Measurements from ENCODE around the gene DOCK3. TPM values are rescaled to one million over a fixed set of nuclear protein-coding genes. Genes with fewer than 3 reads are reported as not detected.

Gene DOCK3
- total and polyA plus RNA-seq, 10 of the 15 experiments (the other 5 are each of a cell fraction or from before 2014, with no cell fraction given), result 0.02 to 0.52 (median 0.04) TPM; not detected in 5

GRCh38 chr3:51044982-51045381, 370.3 kb downstream of the DOCK3 start:
- no peaks in the 10 kb centered on the region for H3K9me3 ChIP-seq (replicated peaks; ENCODE audit: control insufficient read depth, insufficient read depth, low read length)
- H3K4me1 ChIP-seq (ENCODE audit: control insufficient read depth, insufficient read depth, low read length), result no peaks in the 10 kb centered on the region
- ChIA-PET CTCF (interaction anchor here (0.8 kb wide), 1 partner anchor 253 kb away, joined by 3 read pairs; no protein-coding TSS in a partner anchor), SMC1A (ENCODE audit: uncharacterized antibody, unreplicated experiment) (no interaction called here), POLR2A (no interaction called here), RAD21 (ENCODE audit: unreplicated experiment) (no interaction called here)
- no peak overlapping the region for H2AFZ ChIP-seq (ENCODE audit: control insufficient read depth, low read depth, low read length)
- H3K79me2 ChIP-seq (ENCODE audit: control insufficient read depth, insufficient read depth, low read length), result no peaks in the 10 kb centered on the region
- WGBS (ENCODE audit: insufficient coverage, insufficient replicate concordance, low lambda C conversion rate, missing lambda C conversion rate), result 86% methylated on average over 1 of the region's 1 CpG
- no peak overlapping the region for H3K9ac ChIP-seq (ENCODE audit: control insufficient read depth, insufficient read depth, low read length)
- FAIRE-seq (no peak), ATAC-seq (no peak), DNase-seq (ENCODE audit: low read depth, low spot score) (no peak)
- no peaks in the 10 kb centered on the region for H3K36me3 ChIP-seq (ENCODE audit: control insufficient read depth in 2 of 2, insufficient read depth in 2 of 2, low read length in 1 of 2)
- in situ Hi-C loops (cut with MboI), result no loop called here
- no TSS peak for BruUV-seq (replicated peaks)
- H3K27me3 ChIP-seq (replicated peaks in 1 of 2; ENCODE audit: control insufficient read depth in 2 of 2, insufficient read depth in 2 of 2, low read length in 1 of 2), result no peaks in the 10 kb centered on the region
- H3K27ac ChIP-seq (ENCODE audit: control insufficient read depth, insufficient read depth), result no peak overlapping the region
- H4K20me1 ChIP-seq (ENCODE audit: control insufficient read depth, insufficient read depth), result no peaks in the 10 kb centered on the region
- H3K4me3 ChIP-seq, result no peak overlapping the region
- H3K4me2 ChIP-seq (ENCODE audit: control insufficient read depth, insufficient read depth), result no peak overlapping the region
- TF ChIP-seq MLLT1 (IDR thresholded peaks at IDR 0.05), result no peak
- intact Hi-C loops (cut with micrococcal nuclease; ENCODE audit: unreplicated experiment), result no loop called here

GRCh38 chr3:51052562-51052961, 377.8 kb downstream of the DOCK3 start:
- CTCF ChIA-PET, result interaction anchor here (0.7 kb wide), 2 partner anchors 11 to 34 kb away, joined by 3 read pairs; no protein-coding TSS in a partner anchor

More at GRCh38 chr3:51052562-51052961, 377.8 kb downstream of the DOCK3 start:
- Histone ChIP-seq H4K20me1 (ENCODE audit: control insufficient read depth, insufficient read depth) (no peaks in the 10 kb centered on the region; the same call in 1 of the 2 replicates), H3K27ac (ENCODE audit: control insufficient read depth, insufficient read depth) (no peak overlapping the region), H3K79me2 (ENCODE audit: control insufficient read depth, insufficient read depth, low read length) (no peaks in the 10 kb centered on the region), H3K27me3 (replicated peaks in 1 of 2; ENCODE audit: control insufficient read depth in 2 of 2, insufficient read depth in 2 of 2, low read length in 1 of 2) (peaks cover 0 to 3% of the 10 kb centered on the region in 2 experiments; a peak in 1 of 4 replicates), H3K4me3 (no peak overlapping the region), H3K9me3 (replicated peaks; ENCODE audit: control insufficient read depth, insufficient read depth, low read length) (no peaks in the 10 kb centered on the region), H3K36me3 (ENCODE audit: control insufficient read depth in 2 of 2, insufficient read depth in 2 of 2, low read length in 1 of 2) (no peaks in the 10 kb centered on the region), H2AFZ (ENCODE audit: control insufficient read depth, low read depth, low read length) (no peak overlapping the region), H3K4me2 (ENCODE audit: control insufficient read depth, insufficient read depth) (no peak overlapping the region), H3K4me1 (ENCODE audit: control insufficient read depth, insufficient read depth, low read length) (no peaks in the 10 kb centered on the region), H3K9ac (ENCODE audit: control insufficient read depth, insufficient read depth, low read length) (no peak overlapping the region)
- intact Hi-C loops (cut with micrococcal nuclease; ENCODE audit: unreplicated experiment) (no loop called here), in situ Hi-C loops (cut with MboI) (no loop called here)
- ChIA-PET RAD21 (ENCODE audit: unreplicated experiment) (no interaction called here), SMC1A (ENCODE audit: uncharacterized antibody, unreplicated experiment) (no interaction called here), POLR2A (no interaction called here)
- BruUV-seq (replicated peaks), result no TSS peak
- ATAC-seq, result no peak
- 0% methylated on average over 1 of the region's 1 CpG for WGBS (ENCODE audit: insufficient coverage, insufficient replicate concordance, low lambda C conversion rate, missing lambda C conversion rate)
- FAIRE-seq, result no peak
- DNase-seq (ENCODE audit: low read depth, low spot score), result no peak
- TF ChIP-seq WRNIP1 (IDR thresholded peaks at IDR 0.05; ENCODE audit: borderline replicate concordance, low read depth, low read length), result no peak
- no peak for TF ChIP-seq SMC3 (IDR thresholded peaks at IDR 0.05; ENCODE audit: borderline replicate concordance, low read length)
- TF ChIP-seq MXI1 (IDR thresholded peaks at IDR 0.05; ENCODE audit: low read depth, low read length), result no peak
- TF ChIP-seq ZNF217 (IDR thresholded peaks at IDR 0.05), result no peak
- TF ChIP-seq SRF (IDR thresholded peaks at IDR 0.05; ENCODE audit: low read depth in 2 of 2, low read length in 2 of 2), result no peak
- no peak for TF ChIP-seq NFYA (IDR thresholded peaks at IDR 0.05; ENCODE audit: borderline replicate concordance, low read depth, low read length)
- no peak for TF ChIP-seq RB1 (IDR thresholded peaks at IDR 0.05; ENCODE audit: borderline replicate concordance)
- TF ChIP-seq E4F1 (IDR thresholded peaks at IDR 0.05; ENCODE audit: borderline replicate concordance, partially characterized antibody), result no peak
- no peak for TF ChIP-seq SIN3A (IDR thresholded peaks at IDR 0.05; ENCODE audit: low read depth, low read length)
- TF ChIP-seq POLR2AphosphoS2 (IDR thresholded peaks at IDR 0.05; ENCODE audit: low read depth, low read length), result no peak
- TF ChIP-seq PAX5 (IDR thresholded peaks at IDR 0.05; ENCODE audit: borderline replicate concordance, low read depth, low read length), result no peak
- no peak for TF ChIP-seq GABPA (IDR thresholded peaks at IDR 0.05; ENCODE audit: low read depth)
- no peak for TF ChIP-seq ESRRA (IDR thresholded peaks at IDR 0.05; ENCODE audit: low read length)
- no peak for TF ChIP-seq SUZ12 (IDR thresholded peaks at IDR 0.05; ENCODE audit: unreplicated experiment)
